OCI-LY1 (cell line): ENCODE results near the gene TTC23L.

Source experiments
- EZH2 ChIP-seq: fragments of 200-600 bp; sonication (generic), shearing (Covaris generic); IDR thresholded peaks from 2 replicates; pipeline ENCODE4 v1.8.0; 2017; ENCODE audit warnings: borderline replicate concordance, mixed run types, mild to moderate bottlenecking, antibody characterized with exemption, low read length, moderate library complexity, mixed read lengths
- TF ChIP-seq, protein P1 (sequence below): fragments of 200-600 bp; sonication (generic), shearing (Covaris generic); IDR thresholded peaks from 2 replicates; pipeline ENCODE4 v1.5.1; 2017; ENCODE audit warnings: mild to moderate bottlenecking, antibody characterized with exemption, low read length, moderate library complexity, mixed read lengths

- TF ChIP-seq, protein P1, sequence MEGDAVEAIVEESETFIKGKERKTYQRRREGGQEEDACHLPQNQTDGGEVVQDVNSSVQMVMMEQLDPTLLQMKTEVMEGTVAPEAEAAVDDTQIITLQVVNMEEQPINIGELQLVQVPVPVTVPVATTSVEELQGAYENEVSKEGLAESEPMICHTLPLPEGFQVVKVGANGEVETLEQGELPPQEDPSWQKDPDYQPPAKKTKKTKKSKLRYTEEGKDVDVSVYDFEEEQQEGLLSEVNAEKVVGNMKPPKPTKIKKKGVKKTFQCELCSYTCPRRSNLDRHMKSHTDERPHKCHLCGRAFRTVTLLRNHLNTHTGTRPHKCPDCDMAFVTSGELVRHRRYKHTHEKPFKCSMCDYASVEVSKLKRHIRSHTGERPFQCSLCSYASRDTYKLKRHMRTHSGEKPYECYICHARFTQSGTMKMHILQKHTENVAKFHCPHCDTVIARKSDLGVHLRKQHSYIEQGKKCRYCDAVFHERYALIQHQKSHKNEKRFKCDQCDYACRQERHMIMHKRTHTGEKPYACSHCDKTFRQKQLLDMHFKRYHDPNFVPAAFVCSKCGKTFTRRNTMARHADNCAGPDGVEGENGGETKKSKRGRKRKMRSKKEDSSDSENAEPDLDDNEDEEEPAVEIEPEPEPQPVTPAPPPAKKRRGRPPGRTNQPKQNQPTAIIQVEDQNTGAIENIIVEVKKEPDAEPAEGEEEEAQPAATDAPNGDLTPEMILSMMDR: no peak
- no peak for TF ChIP-seq EZH2
Observed at GRCh38 chr5:34849253-34849652, 10.3 kb downstream of the TTC23L start.
